Activated CD4-positive, alpha-beta T cell treated with anti-CD3 and anti-CD28 coated beads for 36 hours (primary cell): ENCODE data around the gene PRR23B. TPM values are rescaled to one million over a fixed set of nuclear protein-coding genes. Genes with fewer than 3 reads are reported as not detected.

Experiments
- ATAC-seq: fragments of 200-7000 bp; cut with Tn5 transposase; one replicate; pipeline ENCODE4 v1.10.0; 2021; ENCODE audit warnings: mild to moderate bottlenecking, moderate library complexity
- CTCF ChIA-PET: fragments of 350-600 bp; sonication (Branson Sonifier 250); formaldehyde crosslinking; loops from one replicate; lab custom pipeline; 2021; ENCODE audit warnings: antibody characterized with exemption; lab: Charles Lee
- POLR2A ChIA-PET: fragments of 350-600 bp; sonication (Branson Sonifier 250); formaldehyde crosslinking; loops from one replicate; lab custom pipeline; 2021; ENCODE audit warnings: antibody characterized with exemption, inconsistent platforms; lab: Charles Lee
- DNase-seq: peaks from one replicate; pipeline ENCODE4 v3.0.0-alpha.2; 2020
- H3K27ac Mint-ChIP-seq: one replicate; pipeline ENCODE4 v1.8.0; 2021; ENCODE audit warnings: mixed read lengths
- H3K27me3 Mint-ChIP-seq: one replicate; pipeline ENCODE4 v1.8.0; 2021; ENCODE audit warnings: mixed read lengths
- H3K36me3 Mint-ChIP-seq: one replicate; pipeline ENCODE4 v1.8.0; 2021; ENCODE audit warnings: low read depth, mixed read lengths
- H3K4me1 Mint-ChIP-seq: one replicate; pipeline ENCODE4 v1.8.0; 2021; ENCODE audit warnings: mixed read lengths
- H3K4me3 Mint-ChIP-seq: one replicate; pipeline ENCODE4 v1.8.0; 2021; ENCODE audit warnings: mild to moderate bottlenecking, moderate library complexity, mixed read lengths
- H3K9me3 Mint-ChIP-seq: one replicate; pipeline ENCODE4 v1.8.0; 2021; ENCODE audit warnings: low read depth, mixed read lengths
- intact Hi-C, 2 experiments: fragments of 100-400 bp; cut with DNase I in 1 of 2; cut with micrococcal nuclease in 1 of 2; formaldehyde crosslinking; loops; one replicate each; pipeline versions ENCODE4 v1.14.2 to v1.15.1; 2022 to 2024; cut with DNase I, micrococcal nuclease
- total RNA-seq, 2 experiments: library from RNA; stranded (reverse); gene quantifications; one replicate each; pipeline ENCODE4 v1.2.3, GENCODE V29; 2021

Gene PRR23B
- total RNA-seq, 2 experiments from 2014 or later, result not detected

DNA sequence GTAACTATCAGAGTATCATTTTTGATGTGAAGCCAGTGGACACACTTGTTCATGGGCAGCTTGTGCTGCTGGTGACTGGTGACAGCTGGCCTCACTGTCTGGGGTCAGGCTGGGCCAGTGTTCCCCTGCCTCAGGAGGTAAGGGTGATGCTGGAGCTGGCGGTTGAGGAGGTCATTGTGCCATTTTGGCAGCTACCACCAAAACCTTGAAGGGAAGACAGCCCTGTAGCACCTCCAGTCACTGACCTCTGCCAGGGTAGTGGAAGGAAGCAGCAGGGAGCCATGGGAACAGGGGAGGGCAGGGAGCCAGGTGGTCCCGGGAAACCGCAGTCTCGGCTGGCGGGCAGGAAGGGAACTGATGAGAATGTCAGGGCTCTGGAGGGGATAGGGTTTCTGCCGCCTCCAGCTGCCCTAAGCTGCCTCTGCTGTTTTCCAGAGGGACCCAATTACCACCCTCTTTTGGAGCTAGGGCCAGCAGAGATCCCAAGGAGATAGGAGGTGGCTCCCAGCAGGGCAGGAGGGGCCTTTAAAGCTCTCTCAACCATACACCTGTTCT lies 48.9 kb downstream of the PRR23B start:
- no peak for DNase-seq
- CTCF ChIA-PET, result interaction anchor here (0.5 to 2.0 kb wide), 3 partner anchors 20 to 333 kb away, joined by 4 to 7 read pairs (median 6); no protein-coding TSS in a partner anchor
- Mint-ChIP-seq H3K27me3 (peaks cover 15% of the 10 kb centered on the region), H3K4me3 (no peak overlapping the region), H3K36me3 (no peaks in the 10 kb centered on the region), H3K27ac (no peak overlapping the region), H3K9me3 (no peaks in the 10 kb centered on the region), H3K4me1 (no peaks in the 10 kb centered on the region)
- ATAC-seq, result no peak
- POLR2A ChIA-PET, result no interaction called here
- intact Hi-C loops, result no loop called here

Other genes with a start within 250 kb of the PRR23B start
- gene PIK3CB, start 186.0 kb downstream of the PRR23B start, total RNA-seq, result 10 to 100 TPM; 16.2 to 19.1 TPM
- gene FOXL2, start 73.8 kb downstream of the PRR23B start, total RNA-seq, result not detected
- gene FOXL2NB, start 73.7 kb downstream of the PRR23B start, total RNA-seq, result not detected
- not detected for gene PRR23A, start 14.7 kb downstream of the PRR23B start, total RNA-seq
- not detected for gene PRR23C, start 24.0 kb upstream of the PRR23B start, total RNA-seq